Stimulated activated CD8-positive, alpha-beta memory T cell treated with anti-CD3 and anti-CD28 coated beads, Interleukin-2, amount 100 ng/mL, for 1 hour (primary cell): Measurements from ENCODE around the gene FAM228A.

ENCODE experiments used
- DNase-seq, 2 donors: peaks; one replicate each; pipeline ENCODE4 v3.0.0-alpha.2; 2020; ENCODE audit warnings: low read depth in 2 of 2

Gene FAM228A

GRCh38 chr2:24225499-24226242 lies 50.8 kb downstream of the FAM228A start:
- DNase-seq: no peak

- DNase-seq: no peak
Observed at GRCh38 chr2:24228470-24228869, 53.6 kb downstream of the FAM228A start.

GRCh38 chr2:24231461-24231881 lies 56.6 kb downstream of the FAM228A start:
- DNase-seq: no peak

- no peak for DNase-seq
Observed at GRCh38 chr2:24233321-24233720, 58.5 kb downstream of the FAM228A start.

- DNase-seq: no peak
Observed at GRCh38 chr2:24237313-24237712, 62.5 kb downstream of the FAM228A start.

GRCh38 chr2:24238158-24238557 lies 63.3 kb downstream of the FAM228A start:
- DNase-seq: no peak

GRCh38 chr2:24239553-24239952 lies 64.7 kb downstream of the FAM228A start:
- DNase-seq: no peak
